GM18526 (cell line): ENCODE data around the gene WNT3.

Experiments
- POLR2A ChIP-seq: IDR thresholded peaks from 3 replicates; pipeline ENCODE4 v1.6.1; 2011; ENCODE audit not compliant: insufficient read length; ENCODE audit errors: extremely low read depth

The WNT3 gene

GRCh38 chr17:46821482-46822387 lies 3.2 kb upstream of the WNT3 start:
- TF ChIP-seq POLR2A: no peak

GRCh38 chr17:46820592-46821450 lies 2.3 kb upstream of the WNT3 start:
- TF ChIP-seq POLR2A: no peak

GRCh38 chr17:46819906-46820351 lies 1.4 kb upstream of the WNT3 start:
- TF ChIP-seq POLR2A: no peak

GRCh38 chr17:46818929-46819859 lies 702 bp upstream of the WNT3 start:
- no peak for TF ChIP-seq POLR2A

- no peak for TF ChIP-seq POLR2A
These were observed 637 bp downstream of the WNT3 start for GRCh38 chr17:46817901-46818209.

- no peak for TF ChIP-seq POLR2A
These were observed 1.2 kb downstream of the WNT3 start for GRCh38 chr17:46817151-46817900.

DNA sequence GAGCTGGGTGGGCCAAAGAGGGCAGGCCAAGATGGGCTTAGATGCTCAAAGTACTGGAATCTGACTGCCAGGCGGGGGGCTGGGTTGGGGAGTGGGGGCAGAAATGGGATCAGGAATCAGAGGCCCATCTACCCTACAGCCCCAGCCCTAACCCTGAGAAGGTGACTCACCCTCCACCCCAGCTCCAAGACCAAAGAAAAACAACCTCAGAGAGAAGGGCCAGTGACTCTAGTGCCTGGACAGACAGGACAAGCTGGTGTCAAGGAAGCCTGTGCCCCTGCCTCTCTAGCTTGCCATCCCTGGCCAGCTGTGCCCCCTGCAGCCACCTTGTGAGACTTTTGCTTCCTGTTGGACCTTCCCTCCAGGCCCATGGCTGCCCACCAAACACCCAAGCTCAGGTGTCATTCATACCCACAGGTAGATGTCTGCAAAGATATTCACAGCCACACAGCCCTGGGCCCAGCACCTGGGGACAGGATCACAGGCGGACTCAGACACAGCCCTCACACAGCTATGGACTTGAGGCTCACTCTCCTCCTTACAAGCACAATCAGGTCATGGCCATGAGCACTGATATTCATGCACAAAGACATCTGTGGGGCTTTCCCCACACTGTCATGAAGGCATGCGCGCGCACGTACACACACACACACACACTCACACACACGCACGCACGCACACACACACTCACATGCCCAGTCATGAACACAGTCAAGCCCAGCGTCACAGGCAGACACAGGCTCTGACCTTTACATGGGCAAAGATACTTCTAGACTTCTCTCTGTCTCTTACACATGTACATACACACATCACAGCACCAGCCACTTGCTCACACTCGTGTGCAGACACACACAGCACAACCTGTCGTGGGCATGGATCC lies 2.8 kb downstream of the WNT3 start:
- no peak for TF ChIP-seq POLR2A

DNA sequence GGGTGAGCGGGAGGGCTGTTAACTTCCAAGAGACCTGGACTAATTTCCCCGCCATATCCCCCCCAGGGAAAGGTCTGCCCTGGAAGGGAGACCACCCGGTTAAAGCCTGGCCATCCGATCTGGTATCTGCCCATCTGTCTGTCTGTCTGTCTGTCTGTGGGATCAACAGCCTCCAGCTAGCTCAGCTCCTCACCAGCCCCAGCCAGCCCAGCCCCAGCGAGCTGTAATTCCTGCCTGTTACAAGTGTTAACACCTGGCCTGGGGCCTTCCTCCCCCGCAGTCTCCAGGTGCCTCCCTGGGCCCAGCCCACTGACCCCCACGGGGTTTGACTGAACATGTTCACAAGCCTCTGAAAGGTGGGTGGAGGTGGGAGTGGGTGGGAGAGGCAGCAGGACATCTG lies 4.0 kb downstream of the WNT3 start:
- TF ChIP-seq POLR2A: no peak

DNA sequence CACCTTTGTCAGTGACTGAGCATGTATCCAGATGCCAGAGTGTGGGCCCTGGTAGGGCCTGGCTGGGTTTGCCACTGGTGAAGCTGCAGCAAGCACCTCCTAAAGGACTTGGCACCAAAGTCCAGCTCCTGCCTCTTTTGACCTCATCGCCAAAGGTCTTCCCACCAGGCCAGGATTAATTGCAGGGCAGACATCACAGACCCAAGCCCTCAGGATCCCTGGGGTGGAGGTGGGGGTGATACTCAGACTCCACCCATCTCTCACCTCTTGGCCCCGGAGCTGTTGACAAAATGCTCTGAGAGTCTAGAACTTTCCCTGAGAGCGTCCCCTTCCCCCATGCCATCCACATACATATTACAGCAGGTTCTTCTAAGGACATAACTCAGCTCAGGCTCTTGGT lies 4.6 kb downstream of the WNT3 start:
- TF ChIP-seq POLR2A: no peak

DNA sequence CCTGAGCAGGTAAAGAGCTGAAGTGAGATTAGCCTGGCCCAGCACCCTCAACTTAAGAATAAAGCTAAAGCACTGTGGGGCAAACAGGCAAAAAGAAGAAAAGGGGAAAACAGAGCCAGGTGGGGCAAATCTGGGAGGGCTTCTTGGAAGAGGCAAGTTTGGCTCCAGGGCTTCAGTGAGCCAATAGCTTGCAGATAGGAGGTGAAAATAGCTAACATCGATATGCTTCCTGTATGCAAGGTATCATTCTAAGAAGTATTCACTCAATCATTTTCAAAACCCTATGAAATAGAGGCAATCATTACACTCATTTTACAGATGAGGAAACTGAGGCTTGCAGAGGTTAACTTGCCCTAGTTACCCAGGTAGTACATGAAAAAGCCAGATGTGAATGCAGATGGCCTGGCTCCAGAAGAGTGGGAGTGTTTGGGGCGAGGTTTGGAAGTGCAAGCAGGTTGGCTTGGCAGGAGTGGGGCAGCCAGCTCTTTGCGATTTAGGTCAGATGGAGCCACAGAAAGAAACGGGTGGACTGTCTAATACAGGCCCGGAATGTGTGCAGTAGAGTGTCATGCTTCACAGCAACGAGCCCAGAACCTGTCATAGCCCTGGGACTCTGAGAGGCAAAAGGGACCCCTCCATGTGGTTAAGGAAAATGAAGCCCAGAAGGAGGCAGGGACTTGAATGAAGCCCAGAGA lies 5.7 kb downstream of the WNT3 start:
- TF ChIP-seq POLR2A: no peak

- no peak for TF ChIP-seq POLR2A
These were observed 6.4 kb downstream of the WNT3 start for GRCh38 chr17:46811978-46812583.

- TF ChIP-seq POLR2A: no peak
These were observed 7.7 kb downstream of the WNT3 start for GRCh38 chr17:46810837-46811236.
